Measurements from ENCODE around the gene ACSM2B.
"Not testable (repeated sequence)": the region's sequence is repeated elsewhere in the genome, so short reads cannot be mapped to it uniquely, and the experiment has no call there.

The ACSM2B gene

GRCh38 chr16:20532284-20532792, 43.8 kb downstream of the ACSM2B start:
- DNase-seq (ENCODE audit: low spot score), result not testable (repeated sequence)

GRCh38 chr16:20531795-20532194, 44.4 kb downstream of the ACSM2B start:
- DNase-seq (ENCODE audit: low spot score), result not testable (repeated sequence)

- DNase-seq (ENCODE audit: low spot score), result no peak
These were observed 56.1 kb downstream of the ACSM2B start for GRCh38 chr16:20520103-20520502.

GRCh38 chr16:20519231-20519630, 56.9 kb downstream of the ACSM2B start:
- no peak for DNase-seq (ENCODE audit: low spot score)

- no peak for DNase-seq (ENCODE audit: low spot score)
These were observed 59.0 kb downstream of the ACSM2B start for GRCh38 chr16:20517149-20517548.

- no peak for DNase-seq (ENCODE audit: low spot score)
These were observed 60.5 kb downstream of the ACSM2B start for GRCh38 chr16:20515688-20516090.

GRCh38 chr16:20510323-20510722, 65.8 kb downstream of the ACSM2B start:
- DNase-seq (ENCODE audit: low spot score), result no peak

GRCh38 chr16:20507280-20507679, 68.9 kb downstream of the ACSM2B start:
- no peak for DNase-seq (ENCODE audit: low spot score)

- no peak for DNase-seq (ENCODE audit: low spot score)
These were observed 71.7 kb downstream of the ACSM2B start for GRCh38 chr16:20504418-20504817.

- DNase-seq (ENCODE audit: low spot score), result not testable (repeated sequence)
These were observed 84.7 kb downstream of the ACSM2B start for GRCh38 chr16:20491448-20491847.

GRCh38 chr16:20490994-20491393, 85.2 kb downstream of the ACSM2B start:
- not testable (repeated sequence) for DNase-seq (ENCODE audit: low spot score)
